ENCODE data around the gene FLRT3.

Gene FLRT3

DNA sequence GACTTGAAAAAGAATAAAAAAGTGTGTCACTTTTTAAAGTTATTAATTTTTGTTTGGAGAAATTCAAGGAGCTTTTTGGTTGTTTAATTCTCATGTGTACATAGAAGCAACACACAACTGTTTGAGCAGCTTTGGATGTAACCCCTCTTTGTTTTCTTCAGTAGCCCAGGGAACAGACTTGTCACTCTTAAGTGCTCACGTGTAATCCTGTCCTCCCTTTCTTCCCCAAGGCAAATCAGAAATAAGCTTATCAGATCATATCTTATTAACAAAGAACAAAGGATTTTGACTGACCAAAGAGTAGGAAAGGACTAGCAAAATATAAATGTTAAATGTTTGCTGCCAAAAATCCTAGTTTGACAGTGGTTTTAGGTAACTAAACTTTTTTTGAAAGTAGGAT is 7.3 kb upstream of the FLRT3 start:
- H3K9me3 ChIP-seq (ENCODE audit: low read length), result no peaks in the 10 kb centered on the region
- H3K9ac ChIP-seq (ENCODE audit: low read length), result no peak overlapping the region
- no peaks in the 10 kb centered on the region for H3K4me1 ChIP-seq (ENCODE audit: insufficient read depth, low read length)
- H3K27ac ChIP-seq (ENCODE audit: low read depth, low read length), result no peak overlapping the region
- no peaks in the 10 kb centered on the region for H3K36me3 ChIP-seq (ENCODE audit: insufficient read depth, low read length)
- no peak overlapping the region for H3K4me3 ChIP-seq (ENCODE audit: low read depth in 1 of 2, low read length in 2 of 2)
- H3K27me3 ChIP-seq (ENCODE audit: control insufficient read depth in 1 of 2, insufficient read depth in 2 of 2, low read length in 2 of 2), result no peaks in the 10 kb centered on the region

DNA sequence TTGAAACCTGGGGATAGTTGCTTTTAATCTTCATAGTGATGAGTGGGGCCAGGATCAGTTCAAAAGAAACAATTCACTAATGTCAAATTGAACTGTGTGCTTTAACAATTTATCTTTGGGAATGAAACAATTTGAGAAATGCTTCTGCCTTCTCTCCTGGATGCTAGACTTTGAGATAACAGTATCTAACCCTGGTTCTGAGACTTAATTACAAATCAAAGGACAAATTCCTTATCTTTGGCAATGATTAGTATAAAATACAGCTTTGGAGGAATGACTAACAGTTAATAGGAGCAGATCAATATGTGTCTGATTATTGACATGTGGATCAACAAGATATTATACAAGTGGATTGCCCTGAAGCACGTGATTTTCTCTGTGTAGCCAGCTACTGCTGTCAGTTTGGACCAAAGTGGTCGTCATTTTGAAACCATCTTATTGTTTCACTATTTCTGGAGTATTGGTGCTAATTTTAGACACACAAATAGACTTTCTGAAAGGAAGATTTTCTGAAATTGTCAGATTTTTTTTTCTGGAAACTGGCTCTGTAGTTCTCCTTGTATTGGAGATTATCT is 6.2 kb upstream of the FLRT3 start:
- no peak overlapping the region for H3K4me3 ChIP-seq (ENCODE audit: low read depth in 1 of 2, low read length in 2 of 2)
- no peaks in the 10 kb centered on the region for H3K27me3 ChIP-seq (ENCODE audit: control insufficient read depth in 1 of 2, insufficient read depth in 2 of 2, low read length in 2 of 2)
- H3K9me3 ChIP-seq (ENCODE audit: low read length), result no peaks in the 10 kb centered on the region
- H3K27ac ChIP-seq (ENCODE audit: low read depth, low read length), result no peak overlapping the region
- H3K9ac ChIP-seq (ENCODE audit: low read length), result no peak overlapping the region
- no peaks in the 10 kb centered on the region for H3K36me3 ChIP-seq (ENCODE audit: insufficient read depth, low read length)
- no peaks in the 10 kb centered on the region for H3K4me1 ChIP-seq (ENCODE audit: insufficient read depth, low read length)

- Histone ChIP-seq H3K27me3 (ENCODE audit: control insufficient read depth in 1 of 2, insufficient read depth in 2 of 2, low read length in 2 of 2) (no peaks in the 10 kb centered on the region), H3K9me3 (ENCODE audit: low read length) (no peaks in the 10 kb centered on the region), H3K9ac (ENCODE audit: low read length) (no peak overlapping the region), H3K36me3 (ENCODE audit: insufficient read depth, low read length) (no peaks in the 10 kb centered on the region), H3K27ac (ENCODE audit: low read depth, low read length) (no peak overlapping the region), H3K4me1 (ENCODE audit: insufficient read depth, low read length) (no peaks in the 10 kb centered on the region), H3K4me3 (ENCODE audit: low read depth in 1 of 2, low read length in 2 of 2) (no peak overlapping the region)
Measured at GRCh38 chr20:14342918-14343317, 5.5 kb upstream of the FLRT3 start.

DNA sequence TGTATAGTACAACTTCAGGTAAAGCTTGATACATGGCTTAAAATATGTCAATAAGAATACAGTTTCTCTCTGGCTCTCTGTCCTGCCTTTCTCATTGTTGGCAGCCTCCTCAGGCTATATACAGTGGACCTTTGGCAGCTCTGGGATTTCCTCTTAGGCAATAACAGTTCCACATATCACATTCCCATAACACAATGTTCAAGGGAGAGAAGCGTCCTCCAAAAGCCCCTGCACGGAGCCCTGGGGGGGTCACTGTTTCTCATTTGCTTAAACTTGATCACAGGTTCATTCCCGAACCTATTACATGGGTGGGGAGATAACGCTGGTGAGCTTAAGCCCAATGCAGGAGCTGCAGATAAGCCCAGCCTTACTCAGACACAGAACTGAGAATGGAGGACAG is 4.4 kb upstream of the FLRT3 start:
- H3K9ac ChIP-seq (ENCODE audit: low read length), result no peak overlapping the region
- no peak overlapping the region for H3K27ac ChIP-seq (ENCODE audit: low read depth, low read length)
- no peak overlapping the region for H3K4me3 ChIP-seq (ENCODE audit: low read depth in 1 of 2, low read length in 2 of 2)

DNA sequence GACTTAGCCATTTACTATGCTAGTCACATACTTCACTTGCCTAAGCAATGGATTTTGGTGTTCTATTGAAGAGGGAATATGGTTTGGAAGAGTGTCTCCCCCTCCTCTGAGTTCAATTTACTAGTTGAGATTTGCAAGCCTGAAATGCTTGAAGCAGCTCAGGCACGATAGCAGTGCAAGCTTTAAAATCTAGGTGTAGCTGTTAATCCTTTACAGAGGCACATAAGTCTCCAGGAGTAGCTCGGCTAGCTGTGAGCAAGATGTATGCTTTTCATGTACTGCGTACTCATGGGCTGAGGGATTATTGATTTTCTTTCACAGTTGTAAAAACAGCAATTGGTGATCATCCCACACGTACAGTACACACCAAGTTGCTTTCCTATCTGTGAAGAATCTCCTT is 726 bp downstream of the FLRT3 start:
- no peaks in the 10 kb centered on the region for H3K36me3 ChIP-seq (ENCODE audit: insufficient read depth, low read length)
- peak overlapping the region; percentile 75 for H3K9ac ChIP-seq (ENCODE audit: low read length)
- H3K4me1 ChIP-seq (ENCODE audit: insufficient read depth, low read length), result no peaks in the 10 kb centered on the region
- H3K4me3 ChIP-seq (ENCODE audit: low read depth in 1 of 2, low read length in 2 of 2), result peak overlapping the region; percentile 22 to 72
- H3K27ac ChIP-seq (ENCODE audit: low read depth, low read length), result peak overlapping the region; percentile 12
- H3K9me3 ChIP-seq (ENCODE audit: low read length), result no peaks in the 10 kb centered on the region
- no peaks in the 10 kb centered on the region for H3K27me3 ChIP-seq (ENCODE audit: control insufficient read depth in 1 of 2, insufficient read depth in 2 of 2, low read length in 2 of 2)

More for the DNA sequence above, 4.4 kb upstream of the FLRT3 start:
- H3K27me3 ChIP-seq (ENCODE audit: control insufficient read depth in 1 of 2, insufficient read depth in 2 of 2, low read length in 2 of 2), result no peaks in the 10 kb centered on the region
- no peaks in the 10 kb centered on the region for H3K4me1 ChIP-seq (ENCODE audit: insufficient read depth, low read length)
- H3K9me3 ChIP-seq (ENCODE audit: low read length), result no peaks in the 10 kb centered on the region
- H3K36me3 ChIP-seq (ENCODE audit: insufficient read depth, low read length), result no peaks in the 10 kb centered on the region

DNA sequence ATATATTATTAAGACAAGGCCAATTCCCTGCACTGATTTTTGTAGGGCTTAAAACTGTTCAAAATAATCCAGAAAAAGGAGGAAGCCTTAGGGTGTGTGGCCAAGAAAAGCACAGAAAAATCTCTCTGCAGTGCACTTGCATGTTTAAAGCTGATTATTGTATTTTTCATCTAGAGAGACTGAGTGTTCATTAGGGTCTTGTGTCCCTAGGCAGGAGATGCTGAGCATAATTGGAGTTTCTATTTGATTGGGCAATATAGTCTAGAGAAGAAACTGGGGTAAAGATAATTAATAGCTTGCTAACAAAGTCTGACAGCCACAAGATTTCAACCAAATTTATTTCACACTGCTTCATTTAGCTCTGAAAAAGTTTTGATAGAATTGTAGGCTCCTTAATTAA is 2.4 kb downstream of the FLRT3 start:
- no peaks in the 10 kb centered on the region for H3K27me3 ChIP-seq (ENCODE audit: control insufficient read depth in 1 of 2, insufficient read depth in 2 of 2, low read length in 2 of 2)
- H3K36me3 ChIP-seq (ENCODE audit: insufficient read depth, low read length), result no peaks in the 10 kb centered on the region
- peak overlapping the region; percentile 23 to 58 for H3K4me3 ChIP-seq (ENCODE audit: low read depth in 1 of 2, low read length in 2 of 2)
- peak overlapping the region; percentile 31 for H3K9ac ChIP-seq (ENCODE audit: low read length)
- peak overlapping the region; percentile 19 for H3K27ac ChIP-seq (ENCODE audit: low read depth, low read length)
- H3K4me1 ChIP-seq (ENCODE audit: insufficient read depth, low read length), result no peaks in the 10 kb centered on the region
- no peaks in the 10 kb centered on the region for H3K9me3 ChIP-seq (ENCODE audit: low read length)

- H3K9me3 ChIP-seq (ENCODE audit: low read length), result no peaks in the 10 kb centered on the region
- no peaks in the 10 kb centered on the region for H3K4me1 ChIP-seq (ENCODE audit: insufficient read depth, low read length)
- no peak overlapping the region for H3K27ac ChIP-seq (ENCODE audit: low read depth, low read length)
- H3K4me3 ChIP-seq (ENCODE audit: low read depth in 1 of 2, low read length in 2 of 2), result peak overlapping the region; percentile 23 to 58
- peak overlapping the region; percentile 60 for H3K9ac ChIP-seq (ENCODE audit: low read length)
- no peaks in the 10 kb centered on the region for H3K27me3 ChIP-seq (ENCODE audit: control insufficient read depth in 1 of 2, insufficient read depth in 2 of 2, low read length in 2 of 2)
- no peaks in the 10 kb centered on the region for H3K36me3 ChIP-seq (ENCODE audit: insufficient read depth, low read length)
Measured at GRCh38 chr20:14334306-14334930, 3.0 kb downstream of the FLRT3 start.

DNA sequence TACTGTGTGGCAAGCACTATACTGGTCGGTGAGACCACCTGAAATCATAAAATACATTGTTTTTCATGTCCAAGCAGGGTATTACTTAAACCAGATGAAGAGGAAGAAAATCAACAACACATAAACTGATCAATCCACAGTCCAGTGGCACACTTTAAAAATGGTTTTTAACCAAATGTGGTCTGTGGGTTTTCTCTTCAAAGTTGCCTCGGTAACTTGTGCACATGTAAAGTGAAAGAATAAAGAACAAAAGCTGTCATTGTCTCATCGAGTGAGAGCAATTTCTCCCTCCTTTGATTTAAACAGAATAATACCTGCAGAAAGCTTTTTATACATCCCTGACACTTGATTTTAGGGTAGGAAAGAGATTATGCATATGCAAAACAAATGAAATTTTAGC is 3.7 kb downstream of the FLRT3 start:
- Histone ChIP-seq H3K9me3 (ENCODE audit: low read length) (no peaks in the 10 kb centered on the region), H3K27me3 (ENCODE audit: control insufficient read depth in 1 of 2, insufficient read depth in 2 of 2, low read length in 2 of 2) (no peaks in the 10 kb centered on the region), H3K27ac (ENCODE audit: low read depth, low read length) (no peak overlapping the region), H3K4me3 (ENCODE audit: low read depth in 1 of 2, low read length in 2 of 2) (peak overlapping the region; percentile 21 to 58), H3K4me1 (ENCODE audit: insufficient read depth, low read length) (no peaks in the 10 kb centered on the region), H3K36me3 (ENCODE audit: insufficient read depth, low read length) (no peaks in the 10 kb centered on the region), H3K9ac (ENCODE audit: low read length) (peak overlapping the region; percentile 60)

DNA sequence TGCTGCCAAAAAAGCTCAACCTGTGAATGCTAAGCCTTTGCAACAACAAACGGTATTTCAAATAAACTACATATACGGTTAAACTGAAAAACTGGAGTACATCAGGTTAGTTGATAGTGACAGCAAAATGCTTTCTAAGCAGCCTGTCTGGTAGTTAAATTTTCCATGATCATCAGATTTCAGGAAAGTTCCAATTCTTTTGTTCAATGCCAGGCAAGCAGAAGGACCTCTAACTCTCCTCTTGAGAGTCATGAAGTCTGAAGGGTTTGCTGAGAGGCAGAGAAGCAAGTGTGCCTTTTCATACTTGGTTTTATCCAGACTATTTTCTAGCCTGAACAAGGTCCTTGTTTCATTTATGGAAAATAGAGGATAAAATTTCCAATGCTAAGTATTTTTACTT is 4.5 kb downstream of the FLRT3 start:
- H3K36me3 ChIP-seq (ENCODE audit: insufficient read depth, low read length), result no peaks in the 10 kb centered on the region
- no peaks in the 10 kb centered on the region for H3K27me3 ChIP-seq (ENCODE audit: control insufficient read depth in 1 of 2, insufficient read depth in 2 of 2, low read length in 2 of 2)
- H3K4me3 ChIP-seq (ENCODE audit: low read depth in 1 of 2, low read length in 2 of 2), result peak overlapping the region in 1 of 2 donors; percentile 58
- peak overlapping the region; percentile 52 for H3K27ac ChIP-seq (ENCODE audit: low read depth, low read length)
- H3K4me1 ChIP-seq (ENCODE audit: insufficient read depth, low read length), result no peaks in the 10 kb centered on the region
- H3K9me3 ChIP-seq (ENCODE audit: low read length), result no peaks in the 10 kb centered on the region
- peak overlapping the region; percentile 60 for H3K9ac ChIP-seq (ENCODE audit: low read length)

- Histone ChIP-seq H3K27ac (ENCODE audit: low read depth, low read length) (no peak overlapping the region), H3K4me3 (ENCODE audit: low read depth in 1 of 2, low read length in 2 of 2) (no peak overlapping the region), H3K9ac (ENCODE audit: low read length) (no peak overlapping the region), H3K36me3 (ENCODE audit: insufficient read depth, low read length) (peaks cover 8% of the 10 kb centered on the region), H3K4me1 (ENCODE audit: insufficient read depth, low read length) (no peaks in the 10 kb centered on the region), H3K27me3 (ENCODE audit: control insufficient read depth in 1 of 2, insufficient read depth in 2 of 2, low read length in 2 of 2) (no peaks in the 10 kb centered on the region), H3K9me3 (ENCODE audit: low read length) (no peaks in the 10 kb centered on the region)
Measured at GRCh38 chr20:14331646-14332045, 5.8 kb downstream of the FLRT3 start.

DNA sequence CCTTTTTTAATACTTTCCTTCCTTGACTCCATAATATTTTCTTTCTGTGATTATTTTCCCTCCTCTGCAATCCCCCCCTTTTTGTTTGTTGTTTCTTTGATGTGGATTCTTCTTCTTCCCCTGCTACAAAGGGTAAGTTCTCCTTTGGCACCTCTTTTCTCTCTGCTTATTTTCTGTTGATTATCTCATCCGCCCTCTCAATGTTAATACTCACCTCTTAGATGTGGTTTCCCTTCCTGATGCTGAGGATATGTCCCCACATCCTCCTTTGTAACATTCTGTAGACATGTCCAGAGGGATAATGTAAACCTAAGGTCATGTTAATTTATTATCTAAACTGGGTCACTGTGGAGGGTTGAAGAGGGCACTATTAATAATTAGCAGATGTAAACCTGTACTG is 17.7 kb downstream of the FLRT3 start:
- no peaks in the 10 kb centered on the region for H3K27me3 ChIP-seq (ENCODE audit: control insufficient read depth in 1 of 2, insufficient read depth in 2 of 2, low read length in 2 of 2)
- H3K4me3 ChIP-seq (ENCODE audit: low read depth in 1 of 2, low read length in 2 of 2), result no peak overlapping the region
- H3K4me1 ChIP-seq (ENCODE audit: insufficient read depth, low read length), result no peaks in the 10 kb centered on the region
- H3K9me3 ChIP-seq (ENCODE audit: low read length), result no peaks in the 10 kb centered on the region
- H3K27ac ChIP-seq (ENCODE audit: low read depth, low read length), result no peak overlapping the region
- no peaks in the 10 kb centered on the region for H3K36me3 ChIP-seq (ENCODE audit: insufficient read depth, low read length)
- H3K9ac ChIP-seq (ENCODE audit: low read length), result no peak overlapping the region
